HepG2 (cell line): Measurements from ENCODE around the gene KIAA0930.

Source experiments
- CTCF ChIP-seq: sonication (generic); formaldehyde crosslinking; IDR thresholded peaks from 2 replicates; pipeline ENCODE4 v1.5.0; 2020; ENCODE audit warnings: mild to moderate bottlenecking, missing genetic modification reagents, moderate library complexity
- RBM22 ChIP-seq: fragments of 200-400 bp; formaldehyde crosslinking; optimal IDR thresholded peaks from 2 replicates; pipeline ENCODE3; 2017; ENCODE audit warnings: mild to moderate bottlenecking, low read length, moderate library complexity
- SIN3A ChIP-seq: IDR thresholded peaks from 2 replicates; pipeline ENCODE4 v1.6.1; 2011; ENCODE audit warnings: low read depth, mild to moderate bottlenecking, control low read depth, low read length, borderline replicate concordance
- SP1 ChIP-seq, 2 experiments: fragments of 450-650 bp in 1 of 2; sonication (generic) in 1 of 2; formaldehyde crosslinking in 1 of 2; IDR thresholded peaks; 2 replicates each; pipeline versions ENCODE4 v1.4.0 to v1.6.1; 2016 to 2020; ENCODE audit warnings: missing genetic modification reagents in 1 of 2

DNA sequence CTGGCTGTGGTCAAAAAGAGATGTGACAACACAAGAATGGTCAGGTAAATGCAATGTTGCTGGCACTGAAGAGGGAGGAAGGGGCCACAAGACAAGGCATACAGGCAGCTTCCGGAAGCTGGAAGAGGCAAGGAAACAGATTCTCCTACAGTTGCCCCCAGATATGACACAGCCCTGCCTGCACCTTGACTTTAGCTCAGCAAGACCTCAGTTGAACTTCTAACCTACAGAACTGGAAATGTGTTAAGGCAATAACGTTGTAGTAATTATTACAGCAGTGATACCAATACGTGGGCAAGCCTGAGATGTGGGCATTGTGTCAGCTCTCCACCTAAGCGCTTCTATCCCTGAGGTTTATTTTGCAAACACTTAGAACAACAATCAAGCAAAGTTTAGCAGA lies 4.2 kb upstream of the KIAA0930 start:
- no peak for TF ChIP-seq RBM22
- TF ChIP-seq CTCF (CRISPR knock-in tag): no peak
- no peak for TF ChIP-seq SP1 (IDR thresholded peaks at IDR 0.05)
- no peak for TF ChIP-seq SP1 (CRISPR knock-in tag; IDR thresholded peaks at IDR 0.05)
- TF ChIP-seq SIN3A: no peak
